IPS DF 6.9 (cell line): ENCODE results near the gene NACC2.

Experiments used
- DNase-seq: peaks from one replicate; pipeline ENCODE4 v3.0.0-alpha.2; 2013; ENCODE audit warnings: low read depth, low spot score
- H3K27ac ChIP-seq: one replicate; pipeline ENCODE4 v1.5.1; 2013; ENCODE audit warnings: low read length, control low read depth
- H3K27me3 ChIP-seq: 2 replicates; pipeline ENCODE4 v1.6.1; 2013; ENCODE audit warnings: mild to moderate bottlenecking, low read length; ENCODE audit not compliant: control insufficient read depth, insufficient read depth
- H3K36me3 ChIP-seq: 2 replicates; pipeline ENCODE4 v1.6.1; 2013; ENCODE audit warnings: low read length; ENCODE audit not compliant: control insufficient read depth, insufficient read depth
- H3K4me1 ChIP-seq: 2 replicates; pipeline ENCODE4 v1.6.1; 2013; ENCODE audit warnings: low read length; ENCODE audit not compliant: control insufficient read depth, insufficient read depth
- H3K4me3 ChIP-seq: 2 replicates; pipeline ENCODE4 v1.5.1; 2013; ENCODE audit warnings: mild to moderate bottlenecking, low read length
- H3K9me3 ChIP-seq: 2 replicates; pipeline ENCODE4 v1.6.1; 2013; ENCODE audit warnings: low read length, inconsistent platforms; ENCODE audit not compliant: control insufficient read depth, insufficient read depth
- WGBS: extraction: QIAGEN DNeasy Blood & Tissue Kit; methylation state at CpG from one replicate; pipeline ENCODE4 v1.1.7; 2013; ENCODE audit warnings: mixed read lengths, missing lambda C conversion rate; ENCODE audit not compliant: insufficient read length, insufficient coverage; 5-methylcytosine and 5-hydroxymethylcytosine counted together

Gene NACC2

DNA sequence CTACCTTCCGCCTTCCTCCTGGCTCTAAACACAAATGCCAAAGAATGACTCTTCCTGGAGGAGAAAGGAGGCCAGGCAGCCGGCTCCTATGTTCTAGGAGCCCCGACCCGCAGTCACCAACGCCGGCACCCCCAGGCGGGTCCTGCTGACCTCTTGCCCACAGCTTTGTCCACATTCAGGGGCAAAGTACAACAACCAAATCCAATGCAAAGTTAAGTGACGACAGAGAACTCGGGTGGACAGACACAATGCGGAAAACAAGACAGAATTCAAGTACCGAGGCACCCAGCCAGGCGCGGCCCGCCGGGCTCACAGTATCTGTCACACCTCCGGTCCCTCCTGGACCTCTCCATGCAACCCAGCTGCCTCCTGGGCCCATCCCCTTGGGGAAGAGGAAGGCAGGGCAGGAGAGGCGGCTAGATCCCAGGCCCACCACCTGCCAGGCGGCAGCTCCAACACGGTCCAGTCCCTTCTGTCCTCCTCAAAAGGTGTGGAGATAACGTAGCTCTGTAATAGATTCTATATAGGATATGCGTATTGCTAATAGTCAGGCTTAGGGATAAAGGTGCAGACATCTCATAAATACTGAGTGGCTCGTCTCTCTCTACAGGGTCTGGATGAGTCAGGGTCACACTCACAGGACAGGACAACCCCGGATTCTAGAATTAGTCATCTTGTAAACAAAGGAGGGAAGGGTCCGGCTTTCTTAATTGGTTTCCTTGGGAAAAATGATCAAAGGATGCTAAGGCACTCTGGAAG lies 87.0 kb downstream of the NACC2 start:
- Histone ChIP-seq H3K27me3 (no peaks in the 10 kb centered on the region), H3K27ac (no peak overlapping the region), H3K9me3 (no peaks in the 10 kb centered on the region), H3K36me3 (peaks cover 2% of the 10 kb centered on the region; the same call in 1 of the 2 replicates), H3K4me3 (no peak overlapping the region), H3K4me1 (peaks cover 32% of the 10 kb centered on the region)
- no CpG with 5 or more reads among the region's 24 CpGs for WGBS
- no peak for DNase-seq

DNA sequence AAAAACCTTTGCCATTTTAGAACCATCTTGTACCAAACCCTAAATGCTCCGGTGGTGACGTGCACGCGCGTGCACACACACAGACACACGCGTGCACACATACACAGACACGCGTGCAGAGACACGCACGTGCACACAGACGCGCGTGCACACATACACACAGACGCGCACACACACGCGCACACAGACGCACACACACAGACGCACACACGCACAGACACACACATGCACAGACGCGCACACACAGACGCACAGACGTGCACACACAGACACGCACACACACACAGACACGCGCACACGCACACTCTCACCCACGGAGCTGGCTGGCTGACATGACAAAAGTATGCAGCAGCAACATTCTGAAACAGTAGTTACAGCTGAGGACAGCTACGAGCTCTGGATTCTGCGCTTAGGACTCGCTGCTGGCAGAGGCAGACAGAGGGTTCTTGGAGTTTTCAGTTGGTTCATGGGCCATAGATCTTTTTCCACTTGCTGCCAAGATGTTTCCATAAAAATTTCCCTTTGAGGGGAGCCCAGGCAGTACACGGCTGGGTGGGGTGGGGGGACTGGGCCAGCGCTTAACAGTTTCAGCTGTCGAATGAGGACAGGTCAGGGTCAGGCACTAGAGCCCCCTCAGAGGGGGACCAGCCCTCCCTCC lies 87.7 kb downstream of the NACC2 start:
- DNase-seq = no peak
- H3K27ac ChIP-seq = no peak overlapping the region
- H3K4me3 ChIP-seq = no peak overlapping the region
- WGBS = no CpG with 5 or more reads among the region's 36 CpGs
- H3K4me1 ChIP-seq = peaks cover 32% of the 10 kb centered on the region
- H3K27me3 ChIP-seq = no peaks in the 10 kb centered on the region
- H3K36me3 ChIP-seq = peaks cover 2% of the 10 kb centered on the region; the same call in 1 of the 2 replicates
- no peaks in the 10 kb centered on the region for H3K9me3 ChIP-seq

DNA sequence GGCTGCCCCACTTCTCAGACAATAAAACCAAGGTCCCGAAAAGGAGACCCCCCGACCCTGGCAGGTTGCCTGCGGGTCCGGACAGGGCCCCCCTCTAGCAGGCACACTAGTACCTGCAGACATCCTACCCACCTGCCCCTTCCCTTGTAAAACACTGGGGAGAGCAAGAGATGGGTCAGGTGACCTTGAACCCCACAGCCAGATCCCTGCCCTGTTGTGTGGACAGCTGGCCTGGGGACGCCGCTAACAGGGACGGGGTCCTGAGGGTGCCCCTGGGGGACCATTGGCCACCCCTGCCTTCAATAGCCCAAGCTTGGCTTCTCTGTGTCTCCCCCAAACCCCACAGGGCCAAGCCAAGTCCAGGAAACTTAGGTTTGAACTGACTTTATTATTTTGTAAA lies 88.9 kb downstream of the NACC2 start:
- no peak for DNase-seq
- Histone ChIP-seq H3K4me1 (peaks cover 24% of the 10 kb centered on the region), H3K9me3 (no peaks in the 10 kb centered on the region), H3K27ac (no peak overlapping the region), H3K4me3 (no peak overlapping the region), H3K27me3 (no peaks in the 10 kb centered on the region), H3K36me3 (peaks cover 2% of the 10 kb centered on the region; the same call in 1 of the 2 replicates)
- WGBS = no CpG with 5 or more reads among the region's 7 CpGs

DNA sequence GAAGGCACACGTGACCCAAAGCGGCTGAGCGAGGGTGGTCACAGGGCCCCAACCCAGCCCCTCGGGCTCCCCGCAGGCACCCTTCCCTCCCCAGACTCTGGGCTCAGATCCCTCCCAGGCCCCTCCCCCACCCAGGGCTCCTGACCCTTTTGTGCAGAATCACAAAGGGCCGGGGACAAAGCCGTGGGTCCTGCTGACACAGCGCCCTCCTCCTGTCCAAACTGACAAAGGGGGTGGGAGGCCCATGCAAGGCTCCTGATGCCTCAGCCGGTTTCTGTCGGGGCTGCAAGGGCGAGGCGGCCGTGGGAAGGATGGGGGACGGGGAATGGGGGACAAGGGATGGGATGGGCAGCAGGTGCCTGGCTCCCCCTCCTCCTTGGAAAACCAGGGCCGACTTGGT lies 90.4 kb downstream of the NACC2 start:
- no peak overlapping the region for H3K27ac ChIP-seq
- no peak for DNase-seq
- H3K9me3 ChIP-seq = no peaks in the 10 kb centered on the region
- H3K27me3 ChIP-seq = no peaks in the 10 kb centered on the region
- H3K36me3 ChIP-seq = peaks cover 2% of the 10 kb centered on the region; the same call in 1 of the 2 replicates
- H3K4me3 ChIP-seq = no peak overlapping the region
- peaks cover 16% of the 10 kb centered on the region for H3K4me1 ChIP-seq
- WGBS = no CpG with 5 or more reads among the region's 15 CpGs

DNA sequence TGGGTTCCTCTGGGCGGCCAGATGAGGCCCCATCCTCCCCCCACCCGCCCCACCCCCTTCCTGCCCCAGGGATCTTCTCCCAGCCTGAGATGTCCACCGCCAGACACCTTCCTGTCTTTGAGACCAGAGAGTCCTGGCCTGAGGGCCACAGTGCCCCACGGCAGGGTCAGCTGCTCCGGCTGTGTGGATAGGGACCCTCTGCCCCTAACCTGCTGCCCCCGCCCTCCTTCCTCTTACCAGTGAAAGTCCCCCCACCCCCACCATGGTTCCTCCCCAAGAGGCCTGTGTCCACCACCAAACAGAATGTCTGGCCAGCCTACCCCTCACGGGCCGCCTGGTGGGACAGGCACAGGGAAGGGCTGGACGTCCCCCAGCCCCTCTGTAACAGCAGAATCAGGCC lies 90.9 kb downstream of the NACC2 start:
- H3K4me1 ChIP-seq = peaks cover 16% of the 10 kb centered on the region
- no peak overlapping the region for H3K4me3 ChIP-seq
- H3K9me3 ChIP-seq = no peaks in the 10 kb centered on the region
- peaks cover 2% of the 10 kb centered on the region; the same call in 1 of the 2 replicates for H3K36me3 ChIP-seq
- DNase-seq = no peak
- WGBS = no CpG with 5 or more reads among the region's 9 CpGs
- no peaks in the 10 kb centered on the region for H3K27me3 ChIP-seq
- no peak overlapping the region for H3K27ac ChIP-seq

DNA sequence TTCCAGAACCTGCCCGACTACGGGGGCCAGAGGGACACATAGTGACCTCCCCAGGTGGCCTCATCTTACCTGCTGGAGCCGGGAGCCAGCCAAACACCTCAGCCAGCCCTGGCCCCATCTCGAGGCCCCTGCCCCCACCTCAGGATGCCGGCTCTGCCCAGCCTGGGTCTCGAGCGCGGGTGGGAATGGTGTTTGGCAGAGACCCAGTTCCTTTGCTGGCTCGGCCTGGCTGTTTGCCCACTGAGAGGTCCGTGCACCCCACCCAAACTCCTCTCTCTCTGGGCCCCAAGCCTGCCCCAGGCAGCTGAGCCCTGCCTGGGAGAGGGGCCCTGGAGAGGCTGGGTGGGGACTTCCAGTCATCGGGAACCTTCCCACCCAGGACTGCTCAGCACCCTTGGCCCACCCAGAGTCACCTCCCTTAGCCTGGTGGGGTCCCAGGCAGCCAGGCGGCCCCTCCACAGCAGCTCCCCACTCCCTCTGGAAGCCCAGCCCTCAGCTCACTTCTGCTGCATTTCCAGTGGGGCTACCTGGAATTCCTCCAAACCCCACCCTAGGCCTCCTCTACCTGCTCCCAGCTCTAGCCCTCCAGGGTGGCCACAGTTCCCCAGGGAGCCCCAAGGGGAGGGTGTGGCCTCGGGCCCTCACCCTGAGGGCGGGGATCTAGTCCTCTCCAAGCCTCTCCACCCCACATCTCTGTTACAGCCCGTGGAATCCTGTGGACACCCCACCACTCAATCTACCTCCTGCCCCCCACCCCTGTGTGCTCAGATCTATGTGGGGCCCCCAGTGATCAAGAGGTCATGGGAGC lies 91.5 kb downstream of the NACC2 start:
- peaks cover 2% of the 10 kb centered on the region; the same call in 1 of the 2 replicates for H3K36me3 ChIP-seq
- no peak overlapping the region for H3K4me3 ChIP-seq
- no peaks in the 10 kb centered on the region for H3K9me3 ChIP-seq
- no peak overlapping the region for H3K27ac ChIP-seq
- peaks cover 16% of the 10 kb centered on the region for H3K4me1 ChIP-seq
- DNase-seq = no peak
- no CpG with 5 or more reads among the region's 15 CpGs for WGBS
- H3K27me3 ChIP-seq = no peaks in the 10 kb centered on the region

DNA sequence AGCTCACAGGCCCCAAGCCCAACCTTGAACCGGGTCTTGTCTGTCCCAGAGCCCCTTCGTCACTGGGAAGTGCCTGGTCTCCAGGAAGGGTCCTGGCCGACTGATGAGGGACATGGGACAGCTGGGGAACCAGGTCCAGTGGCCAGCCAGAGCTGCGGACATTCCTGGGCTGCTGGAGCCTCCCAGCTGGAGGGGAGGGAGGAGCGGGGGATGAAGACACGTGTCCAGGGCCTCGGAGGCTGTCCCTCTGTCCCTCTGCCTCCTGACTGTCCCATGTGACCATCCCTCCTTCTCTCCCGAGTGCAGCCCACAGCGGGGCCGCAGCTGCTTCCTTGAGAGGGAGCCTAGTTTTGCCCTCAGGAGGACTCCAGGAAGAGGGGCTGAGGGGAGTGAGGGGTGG lies 92.2 kb downstream of the NACC2 start:
- Histone ChIP-seq H3K4me3 (no peak overlapping the region), H3K4me1 (peaks cover 14% of the 10 kb centered on the region), H3K36me3 (peaks cover 2% of the 10 kb centered on the region; the same call in 1 of the 2 replicates), H3K9me3 (no peaks in the 10 kb centered on the region), H3K27me3 (no peaks in the 10 kb centered on the region), H3K27ac (no peak overlapping the region)
- WGBS = no CpG with 5 or more reads among the region's 10 CpGs
- DNase-seq = no peak

DNA sequence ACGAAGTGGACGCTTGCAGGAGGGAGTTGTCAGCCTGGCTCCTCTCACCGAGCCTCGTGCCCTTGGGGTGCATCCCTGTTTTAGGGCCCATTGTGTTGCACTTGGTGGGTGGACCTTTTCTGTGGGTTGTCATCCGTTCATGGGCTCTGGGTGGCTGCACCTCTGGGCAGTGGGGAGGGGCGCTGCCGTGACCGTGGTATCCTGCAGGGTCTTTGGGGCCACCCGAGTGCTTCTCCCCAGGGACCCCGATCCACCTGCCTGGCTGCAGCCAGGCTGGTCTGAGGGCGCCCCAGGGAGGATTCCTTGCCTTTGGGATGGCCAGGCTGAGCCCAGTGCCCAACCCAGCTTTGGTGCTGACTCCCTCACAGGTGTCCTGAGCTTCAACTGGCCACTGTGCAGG lies 92.9 kb downstream of the NACC2 start:
- H3K4me1 ChIP-seq = peaks cover 13% of the 10 kb centered on the region
- DNase-seq = no peak
- no CpG with 5 or more reads among the region's 11 CpGs for WGBS
- H3K9me3 ChIP-seq = no peaks in the 10 kb centered on the region
- no peak overlapping the region for H3K27ac ChIP-seq
- H3K4me3 ChIP-seq = no peak overlapping the region
- H3K27me3 ChIP-seq = no peaks in the 10 kb centered on the region
- peaks cover under 1% of the 10 kb centered on the region; the same call in 1 of the 2 replicates for H3K36me3 ChIP-seq

DNA sequence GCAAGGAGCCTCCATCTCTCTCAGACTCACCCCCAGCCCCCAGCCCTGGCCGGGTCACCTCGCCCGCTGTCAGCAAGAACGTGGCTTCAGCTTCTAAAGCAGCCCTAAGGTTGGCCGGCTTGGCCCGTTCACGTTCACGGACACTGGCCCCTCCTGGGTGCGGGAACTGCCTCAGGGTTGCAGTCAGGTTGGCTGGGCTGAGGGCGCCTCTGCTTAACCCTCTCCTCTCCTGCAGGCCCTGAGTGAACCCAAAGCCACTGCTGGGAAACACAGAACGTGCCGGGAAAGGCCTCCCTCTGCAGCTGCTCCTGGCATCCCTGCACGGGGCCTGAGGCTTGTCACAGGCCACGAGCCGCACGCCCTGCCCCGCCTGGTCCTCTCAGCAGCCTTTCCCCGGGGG lies 93.9 kb downstream of the NACC2 start:
- no peaks in the 10 kb centered on the region for H3K9me3 ChIP-seq
- no peak overlapping the region for H3K4me3 ChIP-seq
- H3K27ac ChIP-seq = no peak overlapping the region
- H3K27me3 ChIP-seq = no peaks in the 10 kb centered on the region
- no peak for DNase-seq
- no CpG with 5 or more reads among the region's 18 CpGs for WGBS
- no peaks in the 10 kb centered on the region; the same call in 1 of the 2 replicates for H3K36me3 ChIP-seq
- peaks cover 12% of the 10 kb centered on the region for H3K4me1 ChIP-seq

DNA sequence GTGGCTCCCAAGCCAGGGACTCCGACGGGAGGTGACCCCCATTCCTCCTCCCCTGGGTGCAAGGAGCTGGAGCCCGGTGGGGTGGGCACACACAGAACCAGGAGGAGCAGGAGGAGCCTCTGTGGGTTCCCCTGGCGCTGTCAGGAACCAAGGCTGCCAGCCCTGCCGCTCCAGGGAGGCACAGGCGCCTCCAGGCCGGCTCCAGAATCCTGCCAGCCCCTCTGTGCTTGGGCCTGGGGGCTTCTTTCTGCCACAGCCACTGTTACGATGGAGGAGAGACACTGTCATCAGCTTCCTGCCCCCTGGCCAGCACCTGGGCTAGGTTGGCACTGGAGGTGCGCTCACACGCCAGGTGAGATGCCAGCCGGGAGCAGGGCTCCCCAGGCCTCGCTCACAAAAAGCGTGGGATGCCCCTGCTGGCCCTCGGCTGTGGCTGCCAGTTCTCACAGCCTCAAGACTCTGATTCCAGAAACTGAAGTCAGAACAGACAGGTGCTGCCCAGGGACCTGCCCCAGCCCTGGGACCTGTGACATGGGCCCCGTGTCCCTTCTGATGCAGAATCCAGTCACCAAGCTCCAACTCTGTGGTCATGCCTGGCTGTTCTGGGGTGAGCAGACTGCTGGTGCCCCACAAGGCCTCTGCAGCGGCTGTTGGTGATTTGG lies 96.5 kb downstream of the NACC2 start:
- H3K4me1 ChIP-seq = peaks cover 6% of the 10 kb centered on the region
- H3K27me3 ChIP-seq = no peaks in the 10 kb centered on the region
- WGBS = no CpG with 5 or more reads among the region's 16 CpGs
- H3K4me3 ChIP-seq = no peak overlapping the region
- H3K27ac ChIP-seq = no peak overlapping the region
- no peaks in the 10 kb centered on the region for H3K9me3 ChIP-seq
- DNase-seq = no peak
- H3K36me3 ChIP-seq = no peaks in the 10 kb centered on the region
